Lower lobe of right lung (tissue), 2 donors: ENCODE measurements around the gene C19orf67. TPM values are rescaled to one million over a fixed set of nuclear protein-coding genes. Genes with fewer than 3 reads are reported as not detected.
A peak's percentile ranks its signal among the peaks of the same experiment; 100 is the strongest.

ENCODE experiments used
- ATAC-seq, 2 donors: fragments of 200-7000 bp; cut with Tn5 transposase; one replicate each; pipeline ENCODE4 v1.9.1; 2020 to 2022; ENCODE audit warnings: mild to moderate bottlenecking in 2 of 2, moderate library complexity in 2 of 2
- DNase-seq: peaks from one replicate; pipeline ENCODE4 v3.0.0-alpha.2; 2020
- H3K27ac ChIP-seq: fragments of 200-600 bp; one replicate; pipeline ENCODE4 v1.8.0; 2022
- H3K27me3 ChIP-seq: fragments of 200-600 bp; one replicate; pipeline ENCODE4 v1.8.0; 2022; ENCODE audit warnings: low read depth
- H3K36me3 ChIP-seq: fragments of 200-600 bp; one replicate; pipeline ENCODE4 v1.8.0; 2022; ENCODE audit warnings: mild to moderate bottlenecking
- H3K4me1 ChIP-seq: fragments of 200-600 bp; one replicate; pipeline ENCODE4 v1.8.0; 2022
- H3K4me3 ChIP-seq: fragments of 200-600 bp; one replicate; pipeline ENCODE4 v1.8.0; 2022; ENCODE audit warnings: mild to moderate bottlenecking
- H3K9me3 ChIP-seq: fragments of 200-600 bp; one replicate; pipeline ENCODE4 v1.8.0; 2022
- intact Hi-C: fragments of 100-400 bp; cut with DNase I; formaldehyde crosslinking; loops from one replicate; pipeline ENCODE4 v1.11.0; 2022
- total RNA-seq: library from RNA; stranded (reverse); fragmentation: NEBNext Ultra II Directional; extraction: Animal tissue kit (Norgen Biotek cat#: 25700); gene quantifications from one replicate; pipeline ENCODE4 v1.2.1, GENCODE V29; 2021
- TF ChIP-seq, protein P1 (sequence below): fragments of 200-600 bp; IDR thresholded peaks from one replicate; pipeline ENCODE4 v1.8.0; 2022; ENCODE audit warnings: antibody characterized with exemption, mild to moderate bottlenecking
- donor health status: DM: no; HTN: yes; CAD: no; lungs with severe emphysema.

C19orf67 gene
- total RNA-seq, 1 donor from 2014 or later = not detected

DNA sequence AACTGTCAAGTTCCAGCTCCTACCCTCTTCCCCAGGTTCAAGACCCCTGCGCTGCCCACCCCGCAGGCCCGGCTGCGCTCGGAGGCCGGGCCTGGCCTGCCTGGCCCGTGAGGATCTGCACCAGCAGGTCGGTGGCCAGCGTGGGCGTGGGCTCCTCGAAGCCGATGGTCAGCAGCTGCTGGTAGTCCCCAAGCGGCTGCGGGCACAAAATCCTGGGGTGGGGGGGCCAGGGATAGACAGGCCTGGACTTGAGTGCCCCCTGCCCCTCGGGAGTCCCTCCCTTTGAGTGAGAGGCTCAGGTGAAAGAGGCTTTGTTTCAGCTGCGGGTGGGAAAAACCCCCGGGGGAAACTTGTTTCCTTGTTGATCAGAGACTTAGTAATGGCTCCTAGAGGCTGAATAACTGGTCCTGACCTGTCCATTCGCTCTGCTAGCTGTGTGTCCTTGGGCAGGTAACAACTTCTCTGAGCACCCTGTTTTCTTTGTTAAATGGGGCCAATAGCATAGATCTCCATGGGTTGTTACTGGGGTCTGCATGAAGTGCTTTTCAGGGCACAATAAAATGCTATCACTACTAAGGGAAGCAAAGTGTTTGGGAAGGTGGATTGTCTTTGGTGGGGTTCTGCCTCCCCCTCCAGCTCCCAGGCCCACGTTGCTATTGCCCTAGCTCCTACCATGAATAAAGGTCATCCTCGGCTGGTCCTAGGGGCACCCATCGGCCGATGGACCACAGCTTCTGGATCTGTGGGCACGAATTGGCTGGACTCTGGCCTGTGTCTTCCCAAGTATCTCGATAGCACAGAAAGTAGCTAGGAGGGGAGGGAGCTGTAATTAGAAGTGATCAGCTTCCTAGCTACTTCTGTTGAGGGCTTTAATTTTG, 3.5 kb downstream of the C19orf67 start:
- ATAC-seq (peak; percentile 53 to 54), DNase-seq (peak; percentile 83)
- Histone ChIP-seq H3K27ac (peak overlapping the region; percentile 91), H3K4me3 (peak overlapping the region; percentile 75), H3K4me1 (peaks cover 24% of the 10 kb centered on the region), H3K27me3 (no peaks in the 10 kb centered on the region), H3K9me3 (no peaks in the 10 kb centered on the region), H3K36me3 (no peaks in the 10 kb centered on the region)
- TF ChIP-seq, protein P1, sequence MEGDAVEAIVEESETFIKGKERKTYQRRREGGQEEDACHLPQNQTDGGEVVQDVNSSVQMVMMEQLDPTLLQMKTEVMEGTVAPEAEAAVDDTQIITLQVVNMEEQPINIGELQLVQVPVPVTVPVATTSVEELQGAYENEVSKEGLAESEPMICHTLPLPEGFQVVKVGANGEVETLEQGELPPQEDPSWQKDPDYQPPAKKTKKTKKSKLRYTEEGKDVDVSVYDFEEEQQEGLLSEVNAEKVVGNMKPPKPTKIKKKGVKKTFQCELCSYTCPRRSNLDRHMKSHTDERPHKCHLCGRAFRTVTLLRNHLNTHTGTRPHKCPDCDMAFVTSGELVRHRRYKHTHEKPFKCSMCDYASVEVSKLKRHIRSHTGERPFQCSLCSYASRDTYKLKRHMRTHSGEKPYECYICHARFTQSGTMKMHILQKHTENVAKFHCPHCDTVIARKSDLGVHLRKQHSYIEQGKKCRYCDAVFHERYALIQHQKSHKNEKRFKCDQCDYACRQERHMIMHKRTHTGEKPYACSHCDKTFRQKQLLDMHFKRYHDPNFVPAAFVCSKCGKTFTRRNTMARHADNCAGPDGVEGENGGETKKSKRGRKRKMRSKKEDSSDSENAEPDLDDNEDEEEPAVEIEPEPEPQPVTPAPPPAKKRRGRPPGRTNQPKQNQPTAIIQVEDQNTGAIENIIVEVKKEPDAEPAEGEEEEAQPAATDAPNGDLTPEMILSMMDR = no peak
- intact Hi-C loops = no loop called here

DNA sequence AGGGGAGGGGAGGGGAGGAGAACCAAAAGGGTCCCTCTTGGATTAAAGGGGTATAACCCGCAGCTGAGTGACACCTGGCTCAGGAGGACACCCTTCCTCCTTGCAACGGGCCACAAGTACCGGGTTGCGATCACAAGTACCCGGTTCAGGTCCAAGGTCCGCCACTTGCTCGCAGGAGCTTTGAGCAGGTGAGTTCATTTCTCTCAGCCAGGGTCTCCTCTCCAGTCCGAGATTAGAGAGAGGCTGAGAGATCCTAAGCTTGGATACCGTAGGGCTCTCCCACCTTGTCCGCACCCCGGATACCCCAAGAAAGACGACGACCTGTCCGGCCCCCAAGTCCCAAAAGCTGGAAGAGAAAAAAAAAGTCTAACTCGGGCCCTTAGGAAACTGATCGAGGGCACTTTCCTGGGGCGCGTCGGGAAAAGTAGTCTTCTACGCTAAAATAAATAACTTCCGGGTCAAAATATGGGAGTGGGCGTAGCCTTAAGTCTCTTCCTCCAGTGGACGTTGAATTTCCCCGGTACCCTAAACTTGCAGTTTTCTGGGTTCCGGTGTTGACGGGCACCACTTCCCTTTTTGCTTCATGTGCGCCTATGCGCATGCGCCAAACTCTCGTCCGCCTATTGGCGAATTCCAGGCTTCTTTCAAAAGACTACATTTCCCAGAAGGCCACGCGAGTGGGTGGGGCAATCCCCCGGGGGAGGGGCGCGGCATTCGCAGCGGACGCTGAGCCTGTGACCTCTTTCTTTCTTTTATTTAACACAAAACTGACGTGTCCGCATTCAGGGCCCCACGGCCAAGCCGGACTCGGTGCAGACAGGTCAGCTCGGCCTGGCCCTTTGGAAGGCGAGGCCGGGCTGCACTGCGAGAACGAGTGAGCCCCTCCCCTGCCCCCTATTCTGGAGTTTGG, 4.4 kb downstream of the C19orf67 start:
- Histone ChIP-seq H3K27ac (peak overlapping the region; percentile 91), H3K27me3 (no peaks in the 10 kb centered on the region), H3K4me1 (peaks cover 24% of the 10 kb centered on the region), H3K9me3 (no peaks in the 10 kb centered on the region), H3K36me3 (no peaks in the 10 kb centered on the region), H3K4me3 (peak overlapping the region; percentile 75)
- TF ChIP-seq, protein P1 = no peak
- peak; percentile 98 for DNase-seq
- ATAC-seq = peak; percentile 96 to 97
- intact Hi-C loops = no loop called here

DNA sequence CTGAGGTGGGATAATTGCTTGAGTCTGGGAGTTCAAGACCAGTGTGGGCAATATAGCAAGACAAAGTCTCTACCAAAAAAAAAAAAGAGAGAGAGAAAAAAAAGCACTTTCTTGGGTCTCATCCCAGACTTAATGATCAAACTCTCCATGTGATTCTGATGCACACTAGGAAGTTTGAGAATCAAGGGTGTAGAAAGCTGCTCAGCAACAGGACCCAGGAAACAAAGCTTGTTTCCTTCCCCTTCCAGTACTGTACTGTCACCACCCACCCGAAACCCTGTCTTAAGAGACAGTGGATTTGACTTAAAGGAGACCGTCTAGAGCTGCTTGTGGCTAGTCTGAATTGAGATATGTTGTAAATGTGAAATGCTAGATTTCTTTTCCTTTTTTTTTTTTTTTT, 7.2 kb downstream of the C19orf67 start:
- intact Hi-C loops = no loop called here
- ATAC-seq = no peak
- DNase-seq = no peak
- Histone ChIP-seq H3K4me3 (no peak overlapping the region), H3K36me3 (no peaks in the 10 kb centered on the region), H3K27ac (no peak overlapping the region), H3K27me3 (no peaks in the 10 kb centered on the region), H3K9me3 (no peaks in the 10 kb centered on the region), H3K4me1 (peaks cover 41% of the 10 kb centered on the region)
- TF ChIP-seq, protein P1 = no peak

DNA sequence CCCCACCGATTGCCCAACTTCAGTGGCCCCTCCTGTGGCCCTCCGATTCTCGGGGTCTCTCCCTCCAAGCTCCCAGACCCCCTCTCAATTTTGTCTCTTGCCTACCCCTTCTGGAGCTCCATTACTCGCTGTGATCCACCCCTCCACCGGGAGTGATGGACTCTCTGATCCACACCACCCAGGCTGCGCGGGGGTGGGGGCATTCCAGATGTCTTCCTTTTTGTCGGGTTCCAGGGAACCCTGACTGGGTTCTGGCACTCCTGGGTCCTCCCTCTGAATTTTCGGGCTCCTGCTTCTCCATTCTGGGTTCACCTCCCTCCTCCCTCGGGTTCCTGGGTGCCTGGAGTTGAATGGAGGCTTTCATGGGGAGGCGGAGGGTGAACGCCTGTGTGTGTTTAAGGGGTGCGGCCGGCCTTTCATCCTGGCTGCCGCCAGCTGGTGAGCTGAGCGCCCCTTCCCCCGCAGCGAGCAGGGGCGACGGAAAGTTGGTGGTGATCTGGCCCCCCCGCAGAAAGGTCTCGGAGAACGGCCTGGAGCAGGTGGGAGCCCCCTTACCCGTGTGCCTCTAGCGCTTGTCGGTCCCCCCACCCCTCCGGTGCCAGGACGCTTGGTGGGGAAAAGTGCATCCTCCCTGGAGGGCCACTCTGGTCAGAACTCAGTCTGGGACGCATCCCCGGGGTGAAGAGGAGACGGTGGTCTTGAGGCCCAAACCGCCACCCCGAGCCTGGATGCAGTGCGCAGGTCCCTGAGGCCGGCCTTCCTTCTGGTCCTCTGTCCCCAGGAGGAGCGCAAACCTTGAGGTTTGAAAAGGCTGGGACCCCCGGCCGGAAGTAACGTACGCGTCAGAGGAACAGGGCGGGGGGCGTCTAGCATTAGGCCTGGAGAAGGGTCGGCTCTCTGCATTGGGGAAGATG, 11.4 kb downstream of the C19orf67 start:
- ATAC-seq = peak; percentile 1 to 16
- H3K27ac ChIP-seq = peak overlapping the region; percentile 92
- no peak for DNase-seq
- peaks cover 38% of the 10 kb centered on the region for H3K4me1 ChIP-seq
- no peaks in the 10 kb centered on the region for H3K27me3 ChIP-seq
- H3K4me3 ChIP-seq = peak overlapping the region; percentile 86
- H3K9me3 ChIP-seq = no peaks in the 10 kb centered on the region
- TF ChIP-seq, protein P1 = no peak
- no peaks in the 10 kb centered on the region for H3K36me3 ChIP-seq
- intact Hi-C loops = no loop called here
